ENCODE measurements around the gene RAB3C. TPM values are rescaled to one million over a fixed set of nuclear protein-coding genes. Genes with fewer than 3 reads are reported as not detected.

The RAB3C gene
- total RNA-seq, 2 experiments from 2014 or later = not detected

DNA sequence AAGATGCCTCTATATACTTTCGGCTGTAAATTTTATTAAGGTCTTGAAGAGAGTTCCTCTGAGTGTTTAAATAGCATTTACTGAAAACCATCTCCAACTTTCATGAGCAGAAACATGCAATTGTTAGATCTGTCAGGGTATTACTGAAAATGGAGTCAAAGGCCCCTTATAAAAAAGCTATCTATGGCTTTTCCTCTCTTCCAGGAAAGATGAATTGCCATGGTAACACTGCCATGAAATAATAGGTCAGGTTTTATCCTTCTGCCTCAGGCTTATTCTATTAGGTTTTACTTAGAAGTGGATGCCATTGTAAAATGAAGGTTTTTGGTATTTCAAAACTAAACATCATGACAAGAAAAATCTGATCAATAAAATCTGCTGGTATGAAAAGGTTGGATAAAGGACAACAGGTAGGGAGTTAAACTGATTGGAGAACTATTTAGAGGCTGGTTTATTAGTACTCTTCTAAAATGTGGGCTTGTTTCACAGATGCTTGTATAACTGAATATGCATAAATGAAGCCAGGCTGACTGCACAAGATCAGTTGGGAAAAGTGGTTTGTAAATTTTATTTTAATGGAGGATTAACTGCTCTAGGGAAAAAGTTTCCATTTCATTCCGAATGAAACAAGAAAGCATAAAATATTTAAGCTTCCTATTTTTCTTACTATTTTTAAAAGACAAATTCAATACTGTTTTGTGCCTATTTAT lies 135.5 kb downstream of the RAB3C start:
- Mint-ChIP-seq H3K27me3 (ENCODE audit: low read depth) (peaks cover 8% of the 10 kb centered on the region), H3K9me3 (peaks cover 5% of the 10 kb centered on the region), H3K27ac (no peak overlapping the region), H3K4me3 (no peak overlapping the region), H3K36me3 (ENCODE audit: low read depth) (no peaks in the 10 kb centered on the region), H3K4me1 (ENCODE audit: low read depth) (no peaks in the 10 kb centered on the region)
- DNase-seq = no peak
- intact Hi-C loops (cut with micrococcal nuclease) = no loop called here
- CTCF ChIA-PET = no interaction called here

DNA sequence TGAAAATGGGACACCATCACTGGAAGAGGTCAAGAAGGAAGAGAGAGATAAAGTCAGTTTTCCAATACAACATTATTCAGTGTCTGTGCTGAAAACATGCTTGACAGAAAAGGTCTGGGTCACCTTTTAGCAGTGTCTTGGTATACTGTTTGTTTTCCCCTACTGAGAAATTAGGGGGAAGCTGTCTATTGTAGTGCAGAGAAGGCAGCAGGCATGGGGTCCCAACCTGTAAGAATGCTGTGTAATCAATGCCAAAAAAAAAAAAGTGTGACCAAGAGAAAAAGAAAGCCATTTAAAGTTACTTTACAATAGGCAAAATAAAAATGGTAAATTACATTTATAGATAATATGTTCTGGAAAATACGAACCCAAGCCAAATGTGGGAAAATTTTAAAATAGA lies 139.3 kb downstream of the RAB3C start:
- no peaks in the 10 kb centered on the region for H3K36me3 Mint-ChIP-seq (ENCODE audit: low read depth)
- no peaks in the 10 kb centered on the region for H3K9me3 Mint-ChIP-seq
- no peak overlapping the region for H3K4me3 Mint-ChIP-seq
- CTCF ChIA-PET = no interaction called here
- intact Hi-C loops (cut with micrococcal nuclease) = no loop called here
- H3K27ac Mint-ChIP-seq = no peak overlapping the region
- no peaks in the 10 kb centered on the region for H3K4me1 Mint-ChIP-seq (ENCODE audit: low read depth)
- H3K27me3 Mint-ChIP-seq (ENCODE audit: low read depth) = peaks cover 10% of the 10 kb centered on the region
- no peak for DNase-seq

DNA sequence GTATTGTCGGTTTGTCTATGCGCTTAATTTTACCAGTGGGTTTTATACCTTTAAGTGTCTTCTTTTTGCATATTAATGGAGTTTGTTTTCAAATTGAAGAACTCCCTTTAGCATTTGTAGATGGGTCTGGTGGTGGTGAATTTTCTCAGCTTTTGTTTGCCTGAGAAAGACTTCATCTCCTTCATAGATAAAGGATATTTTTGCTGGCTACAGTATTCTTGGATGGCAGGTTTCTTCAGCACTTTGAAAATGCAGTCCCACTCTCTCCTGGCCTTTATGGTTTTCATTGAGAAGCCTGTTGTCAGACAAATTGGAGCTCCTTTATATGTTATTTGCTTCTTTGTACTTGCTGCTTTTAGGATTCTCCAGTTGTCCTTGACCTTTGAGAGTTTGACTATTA lies 142.1 kb downstream of the RAB3C start:
- CTCF ChIA-PET = no interaction called here
- intact Hi-C loops (cut with micrococcal nuclease) = no loop called here

DNA sequence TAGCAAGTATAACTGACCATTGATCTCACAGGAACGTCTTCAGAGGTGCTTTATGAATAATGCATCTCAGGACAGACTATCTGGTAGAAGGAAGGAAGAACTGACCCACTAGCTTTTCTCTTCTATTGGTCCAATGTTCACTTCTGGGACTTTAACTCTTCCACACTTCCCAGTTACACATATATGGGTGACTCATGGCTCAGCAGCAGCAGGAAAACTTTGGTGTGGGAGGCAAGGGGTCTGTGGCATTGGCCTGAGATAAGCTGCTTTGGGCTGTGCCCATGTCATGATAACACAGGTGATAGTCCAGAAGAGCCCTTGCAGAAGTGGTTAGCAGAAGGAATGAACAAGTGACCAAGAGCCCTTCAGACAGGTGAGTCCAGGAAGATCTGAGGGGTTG lies 148.8 kb downstream of the RAB3C start:
- intact Hi-C loops (cut with micrococcal nuclease) = no loop called here
- H3K27me3 Mint-ChIP-seq (ENCODE audit: low read depth) = peaks cover 4% of the 10 kb centered on the region
- no peak overlapping the region for H3K4me3 Mint-ChIP-seq
- CTCF ChIA-PET = interaction anchor here (0.6 kb wide), 2 partner anchors 10 to 896 kb away, joined by 3 read pairs; no protein-coding TSS in a partner anchor
- no peak for DNase-seq
- H3K9me3 Mint-ChIP-seq = no peaks in the 10 kb centered on the region
- H3K27ac Mint-ChIP-seq = no peak overlapping the region
- no peaks in the 10 kb centered on the region for H3K36me3 Mint-ChIP-seq (ENCODE audit: low read depth)
- H3K4me1 Mint-ChIP-seq (ENCODE audit: low read depth) = no peaks in the 10 kb centered on the region

More for the DNA sequence above, 142.1 kb downstream of the RAB3C start:
- Mint-ChIP-seq H3K4me1 (ENCODE audit: low read depth) (no peaks in the 10 kb centered on the region), H3K4me3 (no peak overlapping the region), H3K27me3 (ENCODE audit: low read depth) (peaks cover 11% of the 10 kb centered on the region), H3K36me3 (ENCODE audit: low read depth) (no peaks in the 10 kb centered on the region), H3K27ac (no peak overlapping the region), H3K9me3 (no peaks in the 10 kb centered on the region)
- DNase-seq = no peak

DNA sequence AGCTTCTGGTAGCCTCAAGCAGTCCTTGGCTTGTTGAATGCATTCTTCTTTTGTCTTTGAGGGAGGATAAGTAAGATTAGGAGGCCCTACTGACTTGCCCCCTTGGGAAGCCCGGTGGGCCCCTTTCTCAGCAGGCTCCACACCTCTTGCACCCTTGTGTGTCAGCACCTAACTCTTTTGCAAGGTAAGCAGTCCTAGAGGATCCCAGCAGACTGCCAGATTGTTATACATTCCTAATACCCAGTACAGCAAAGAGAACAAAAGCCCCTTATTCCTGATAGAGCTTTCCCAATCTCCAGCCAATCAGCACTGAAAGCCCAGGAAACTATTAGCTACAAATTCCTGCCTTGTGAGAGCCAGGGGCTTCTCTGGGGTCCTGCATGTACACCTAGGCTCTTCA lies 152.8 kb downstream of the RAB3C start:
- no peak for DNase-seq
- H3K27me3 Mint-ChIP-seq (ENCODE audit: low read depth) = no peaks in the 10 kb centered on the region

DNA sequence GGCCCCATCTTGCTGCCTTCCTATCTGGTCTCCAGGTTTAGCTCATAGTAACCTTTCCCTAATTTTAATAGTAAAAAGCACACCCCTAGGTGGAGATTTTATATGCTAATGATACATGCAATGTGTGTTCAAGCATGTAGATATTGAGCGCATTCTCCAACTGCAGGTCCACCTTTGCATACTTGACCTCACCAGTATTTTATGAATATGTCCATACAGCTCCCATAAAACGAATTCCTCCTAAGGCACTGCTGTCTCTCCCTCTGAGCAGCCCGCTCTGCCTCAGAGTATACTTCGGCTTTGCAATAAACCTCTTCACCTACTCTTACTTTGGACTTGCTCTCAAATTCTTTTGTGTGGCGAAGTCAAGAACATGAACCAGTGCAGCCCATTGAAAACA lies 153.3 kb downstream of the RAB3C start:
- no peak for DNase-seq
- H3K36me3 Mint-ChIP-seq (ENCODE audit: low read depth) = no peaks in the 10 kb centered on the region
- no peaks in the 10 kb centered on the region for H3K4me1 Mint-ChIP-seq (ENCODE audit: low read depth)
- H3K9me3 Mint-ChIP-seq = no peaks in the 10 kb centered on the region
- no peak overlapping the region for H3K27ac Mint-ChIP-seq
- CTCF ChIA-PET = no interaction called here
- no peak overlapping the region for H3K4me3 Mint-ChIP-seq
- H3K27me3 Mint-ChIP-seq (ENCODE audit: low read depth) = no peaks in the 10 kb centered on the region
- intact Hi-C loops (cut with micrococcal nuclease) = no loop called here

More for the DNA sequence above, 152.8 kb downstream of the RAB3C start:
- H3K9me3 Mint-ChIP-seq = no peaks in the 10 kb centered on the region
- H3K36me3 Mint-ChIP-seq (ENCODE audit: low read depth) = no peaks in the 10 kb centered on the region
- intact Hi-C loops (cut with micrococcal nuclease) = no loop called here
- no peak overlapping the region for H3K4me3 Mint-ChIP-seq
- H3K27ac Mint-ChIP-seq = no peak overlapping the region
- H3K4me1 Mint-ChIP-seq (ENCODE audit: low read depth) = no peaks in the 10 kb centered on the region
- CTCF ChIA-PET = no interaction called here

DNA sequence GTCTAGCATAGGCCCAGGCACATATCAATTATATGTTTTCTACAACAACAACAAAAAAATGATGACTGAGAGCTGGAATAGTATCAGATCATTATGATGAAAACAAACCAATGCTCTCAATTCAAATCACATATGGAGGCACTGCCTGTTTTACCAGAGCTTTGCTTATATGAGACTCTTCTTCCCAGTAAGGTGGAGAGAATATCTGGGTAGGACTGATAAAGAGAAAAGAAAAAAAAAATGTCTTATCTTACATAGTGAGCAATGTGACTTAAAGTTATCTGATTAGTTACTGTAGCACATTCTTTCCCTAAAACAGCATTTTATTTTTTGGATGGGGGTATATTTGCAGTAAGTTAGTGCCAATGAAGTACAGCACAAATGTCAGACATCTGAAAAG lies 154.8 kb downstream of the RAB3C start:
- intact Hi-C loops (cut with micrococcal nuclease) = no loop called here
- CTCF ChIA-PET = no interaction called here
- DNase-seq = no peak
- Mint-ChIP-seq H3K4me1 (ENCODE audit: low read depth) (no peaks in the 10 kb centered on the region), H3K27ac (no peak overlapping the region), H3K4me3 (no peak overlapping the region), H3K27me3 (ENCODE audit: low read depth) (peaks cover 2% of the 10 kb centered on the region), H3K36me3 (ENCODE audit: low read depth) (no peaks in the 10 kb centered on the region), H3K9me3 (no peaks in the 10 kb centered on the region)

DNA sequence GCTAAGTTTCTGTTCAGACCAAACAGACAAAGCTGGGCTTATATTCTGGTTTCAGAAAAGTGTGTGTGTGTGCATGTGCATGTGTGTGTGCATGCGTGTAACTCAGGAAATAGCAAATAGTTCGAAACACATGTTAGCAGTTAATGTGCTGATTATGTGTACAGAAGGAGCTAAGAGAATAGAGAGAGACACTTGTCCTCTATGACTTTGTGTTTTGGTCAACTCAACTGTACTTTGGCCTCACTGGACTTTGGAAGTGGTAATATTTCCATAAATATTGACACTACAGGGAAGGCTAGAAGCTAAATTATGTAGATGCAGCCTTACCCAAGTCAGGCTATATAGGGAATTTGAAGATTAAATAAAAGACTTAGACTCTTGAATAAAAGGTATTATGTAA lies 155.5 kb downstream of the RAB3C start:
- H3K36me3 Mint-ChIP-seq (ENCODE audit: low read depth) = no peaks in the 10 kb centered on the region
- no peak overlapping the region for H3K4me3 Mint-ChIP-seq
- no peaks in the 10 kb centered on the region for H3K9me3 Mint-ChIP-seq
- intact Hi-C loops (cut with micrococcal nuclease) = no loop called here
- no peak for DNase-seq
- H3K4me1 Mint-ChIP-seq (ENCODE audit: low read depth) = no peaks in the 10 kb centered on the region
- no peak overlapping the region for H3K27ac Mint-ChIP-seq
- CTCF ChIA-PET = no interaction called here
- H3K27me3 Mint-ChIP-seq (ENCODE audit: low read depth) = peaks cover 2% of the 10 kb centered on the region

DNA sequence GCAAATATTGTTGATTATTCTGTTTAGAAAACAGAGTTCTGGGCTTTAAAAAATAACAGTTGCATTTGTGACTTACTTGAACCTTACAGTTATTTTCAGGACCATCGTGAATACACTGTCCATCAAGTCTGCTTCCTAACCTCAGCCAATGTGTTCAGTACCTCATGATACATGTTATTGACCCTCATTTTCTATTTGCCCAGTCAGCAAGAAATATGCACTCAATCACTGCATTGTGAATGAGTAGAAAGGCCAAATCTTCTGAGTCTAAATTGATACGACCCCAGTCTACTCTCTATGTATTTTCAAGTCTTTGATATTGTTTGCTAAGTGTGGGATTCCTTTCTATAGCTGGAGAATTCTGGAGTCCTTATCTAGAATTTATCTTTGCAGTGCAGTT lies 156.2 kb downstream of the RAB3C start:
- peaks cover 2% of the 10 kb centered on the region for H3K27me3 Mint-ChIP-seq (ENCODE audit: low read depth)
- no peak overlapping the region for H3K27ac Mint-ChIP-seq
- intact Hi-C loops (cut with micrococcal nuclease) = no loop called here
- H3K4me1 Mint-ChIP-seq (ENCODE audit: low read depth) = no peaks in the 10 kb centered on the region
- CTCF ChIA-PET = no interaction called here
- DNase-seq = no peak
- H3K9me3 Mint-ChIP-seq = no peaks in the 10 kb centered on the region
- no peaks in the 10 kb centered on the region for H3K36me3 Mint-ChIP-seq (ENCODE audit: low read depth)
- no peak overlapping the region for H3K4me3 Mint-ChIP-seq

DNA sequence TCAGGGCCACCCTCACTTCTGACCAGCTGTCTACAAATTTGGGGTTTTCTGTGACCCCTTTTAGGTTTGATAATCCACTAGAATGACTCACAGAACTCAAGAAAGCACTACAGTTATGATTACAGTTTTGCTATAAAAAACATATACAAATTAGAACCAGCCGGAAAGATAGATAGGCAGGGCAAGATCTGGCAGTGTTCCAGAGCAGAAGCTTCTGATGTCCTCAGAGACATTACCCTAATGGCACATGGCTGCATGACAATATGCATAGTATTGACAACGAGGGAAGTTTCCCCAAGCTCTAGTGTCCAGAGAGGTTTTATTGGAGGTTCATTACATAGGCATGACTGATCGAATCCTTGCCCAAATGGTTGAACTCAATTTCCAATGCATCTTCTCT lies 158.1 kb downstream of the RAB3C start:
- Mint-ChIP-seq H3K4me3 (no peak overlapping the region), H3K9me3 (no peaks in the 10 kb centered on the region), H3K4me1 (ENCODE audit: low read depth) (no peaks in the 10 kb centered on the region), H3K27ac (no peak overlapping the region), H3K36me3 (ENCODE audit: low read depth) (no peaks in the 10 kb centered on the region), H3K27me3 (ENCODE audit: low read depth) (peaks cover 6% of the 10 kb centered on the region)
- intact Hi-C loops (cut with micrococcal nuclease) = no loop called here
- CTCF ChIA-PET = no interaction called here
- no peak for DNase-seq

DNA sequence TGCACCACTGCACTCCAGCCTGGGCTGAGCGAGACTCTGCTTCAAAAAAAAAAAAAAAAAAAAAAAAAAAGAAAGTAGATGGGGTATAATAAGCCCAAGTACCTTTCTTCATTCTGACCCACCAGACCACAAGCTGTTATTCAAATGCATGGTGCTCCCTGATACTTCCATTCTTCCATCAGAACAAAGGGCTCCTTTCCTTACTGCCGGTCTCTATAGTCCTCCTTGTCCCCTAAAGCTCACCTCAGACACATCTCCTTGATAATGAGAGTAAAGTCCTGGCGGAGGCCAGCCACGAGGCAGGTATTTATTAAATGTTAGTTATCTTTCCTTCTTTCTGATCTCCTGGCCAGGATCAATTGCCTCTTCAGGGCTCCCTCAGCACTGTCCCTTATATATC lies 162.5 kb downstream of the RAB3C start:
- Mint-ChIP-seq H3K36me3 (ENCODE audit: low read depth) (no peaks in the 10 kb centered on the region), H3K4me1 (ENCODE audit: low read depth) (no peaks in the 10 kb centered on the region), H3K27ac (no peak overlapping the region), H3K27me3 (ENCODE audit: low read depth) (peaks cover 6% of the 10 kb centered on the region), H3K9me3 (no peaks in the 10 kb centered on the region), H3K4me3 (no peak overlapping the region)
- CTCF ChIA-PET = no interaction called here
- DNase-seq = no peak
- intact Hi-C loops (cut with micrococcal nuclease) = no loop called here

DNA sequence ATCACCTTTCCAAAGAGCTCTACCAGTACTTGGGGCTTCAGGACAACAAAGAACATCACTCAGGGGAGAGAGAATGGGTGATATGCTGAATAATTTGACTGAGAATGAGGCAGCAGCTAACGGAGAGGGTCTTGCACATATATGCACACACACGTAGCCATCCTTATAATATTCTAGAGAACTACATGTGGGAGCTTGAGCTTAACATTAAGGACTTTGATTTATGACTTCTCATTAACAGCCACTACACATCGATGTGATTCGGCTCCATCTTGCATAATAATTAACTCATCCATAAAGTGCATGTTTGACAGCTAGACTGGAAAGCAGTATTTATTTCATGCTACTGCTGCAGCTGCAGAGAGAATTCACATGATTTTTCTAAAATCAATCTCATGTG lies 163.4 kb downstream of the RAB3C start:
- no peak for DNase-seq
- no peak overlapping the region for H3K27ac Mint-ChIP-seq
- H3K36me3 Mint-ChIP-seq (ENCODE audit: low read depth) = no peaks in the 10 kb centered on the region
- no peaks in the 10 kb centered on the region for H3K9me3 Mint-ChIP-seq
- intact Hi-C loops (cut with micrococcal nuclease) = no loop called here
- no peaks in the 10 kb centered on the region for H3K4me1 Mint-ChIP-seq (ENCODE audit: low read depth)
- peaks cover 6% of the 10 kb centered on the region for H3K27me3 Mint-ChIP-seq (ENCODE audit: low read depth)
- H3K4me3 Mint-ChIP-seq = no peak overlapping the region
- CTCF ChIA-PET = no interaction called here

DNA sequence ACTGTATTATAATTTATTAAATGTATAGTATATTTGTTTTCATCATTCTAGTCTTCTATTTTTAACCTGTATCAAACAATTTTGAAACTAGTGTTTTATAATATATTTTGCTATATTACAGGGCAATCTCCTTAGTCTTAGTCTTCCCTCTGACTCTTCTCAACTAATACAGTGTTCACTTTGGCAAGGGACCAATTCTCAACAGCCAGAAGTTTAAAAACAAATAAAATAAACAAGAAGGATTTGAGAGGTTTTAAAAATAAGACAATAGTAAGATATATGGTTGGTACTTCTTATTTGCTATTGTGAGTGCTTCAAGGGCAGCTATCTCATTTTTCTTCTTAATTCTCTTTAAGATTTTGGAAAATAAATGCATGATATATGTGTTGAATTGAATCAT lies 167.2 kb downstream of the RAB3C start:
- DNase-seq = no peak
- CTCF ChIA-PET = no interaction called here
- H3K27ac Mint-ChIP-seq = no peak overlapping the region
- no peaks in the 10 kb centered on the region for H3K9me3 Mint-ChIP-seq
- intact Hi-C loops (cut with micrococcal nuclease) = no loop called here
- peaks cover 10% of the 10 kb centered on the region for H3K27me3 Mint-ChIP-seq (ENCODE audit: low read depth)
- no peak overlapping the region for H3K4me3 Mint-ChIP-seq
- no peaks in the 10 kb centered on the region for H3K36me3 Mint-ChIP-seq (ENCODE audit: low read depth)
- H3K4me1 Mint-ChIP-seq (ENCODE audit: low read depth) = no peaks in the 10 kb centered on the region

All from activated naive CD4-positive, alpha-beta T cell treated with anti-CD3 and anti-CD28 coated beads for 36 hours (primary cell).